IMR-90 (cell line): ENCODE results near the gene RAB15. TPM values are rescaled to one million over a fixed set of nuclear protein-coding genes. Genes with fewer than 3 reads are reported as not detected.

ENCODE experiments used
- ATAC-seq: fragments of 200-7000 bp; cut with Tn5 transposase; 2 replicates; pipeline ENCODE4 v1.9.1; 2020; ENCODE audit warnings: low read depth, mild to moderate bottlenecking, moderate library complexity
- BruUV-seq: library from RNA; stranded (reverse); fragments of 400-500 nt; replicated peaks from 2 replicates; lab custom pipeline; 2021; lab: Mats Ljungman, UMichigan
- CTCF ChIA-PET: fragments of 300-600 bp; formaldehyde crosslinking; extraction: SDS; loops from one replicate; lab custom pipeline; 2021; ENCODE audit warnings: antibody characterized with exemption; lab: Yijun Ruan, JAX
- POLR2A ChIA-PET: fragments of 300-600 bp; sonication (Branson Sonifier 250); formaldehyde crosslinking; loops from one replicate; lab custom pipeline; 2022; ENCODE audit warnings: antibody characterized with exemption; ENCODE audit not compliant: unreplicated experiment; lab: Charles Lee
- DNase-seq: peaks from one replicate; pipeline ENCODE4 v3.0.0; 2013
- H2AFZ ChIP-seq: replicated peaks from 2 replicates; pipeline ENCODE3; 2013; ENCODE audit warnings: low read length, mild to moderate bottlenecking; ENCODE audit not compliant: poor library complexity
- H2AK5ac ChIP-seq: 2 replicates; pipeline ENCODE4 v1.6.1; 2013; ENCODE audit warnings: low read depth, low read length, inconsistent platforms
- H2AK9ac ChIP-seq: replicated peaks from 2 replicates; pipeline ENCODE3; 2013; ENCODE audit warnings: mild to moderate bottlenecking, low read depth, low read length, moderate library complexity; ENCODE audit not compliant: poor library complexity
- H2BK120ac ChIP-seq: 2 replicates; pipeline ENCODE4 v1.6.1; 2013; ENCODE audit warnings: low read depth, low read length, inconsistent platforms
- H2BK15ac ChIP-seq: 3 replicates; pipeline ENCODE4 v1.6.1; 2013; ENCODE audit warnings: low read depth, low read length, inconsistent platforms
- H2BK20ac ChIP-seq: 2 replicates; pipeline ENCODE4 v1.6.1; 2013; ENCODE audit warnings: low read depth, mild to moderate bottlenecking, inconsistent platforms, low read length, moderate library complexity
- H2BK5ac ChIP-seq: 2 replicates; pipeline ENCODE4 v1.6.1; 2013; ENCODE audit warnings: mild to moderate bottlenecking, low read depth, low read length, inconsistent platforms; ENCODE audit not compliant: poor library complexity, severe bottlenecking
- H3K14ac ChIP-seq: replicated peaks from 2 replicates; pipeline ENCODE4 v1.6.1; 2013; ENCODE audit warnings: low read depth, low read length, inconsistent platforms
- H3K18ac ChIP-seq: 2 replicates; pipeline ENCODE4 v1.6.1; 2013; ENCODE audit warnings: low read depth, low read length, control low read depth
- H3K23ac ChIP-seq: 2 replicates; pipeline ENCODE4 v1.6.1; 2013; ENCODE audit warnings: low read depth, low read length, inconsistent platforms
- H3K27ac ChIP-seq: 2 replicates; pipeline ENCODE4 v1.5.1; 2013; ENCODE audit warnings: mild to moderate bottlenecking, control low read depth, low read length; ENCODE audit not compliant: insufficient read depth
- H3K27me3 ChIP-seq: 2 replicates; pipeline ENCODE4 v1.6.1; 2013; ENCODE audit warnings: low read length; ENCODE audit not compliant: control insufficient read depth, insufficient read depth
- H3K36me3 ChIP-seq: 2 replicates; pipeline ENCODE4 v1.6.1; 2013; ENCODE audit warnings: low read length, mixed read lengths; ENCODE audit not compliant: control insufficient read depth, insufficient read depth
- H3K4ac ChIP-seq: 2 replicates; pipeline ENCODE4 v1.6.1; 2013; ENCODE audit warnings: low read depth, low read length, inconsistent platforms
- H3K4me1 ChIP-seq: 2 replicates; pipeline ENCODE4 v1.6.1; 2013; ENCODE audit warnings: low read length, mixed read lengths; ENCODE audit not compliant: control insufficient read depth, insufficient read depth
- H3K4me2 ChIP-seq: 2 replicates; pipeline ENCODE4 v1.6.1; 2013; ENCODE audit warnings: low read depth, mild to moderate bottlenecking, control low read depth, low read length, moderate library complexity
- H3K4me3 ChIP-seq: 2 replicates; pipeline ENCODE4 v1.5.1; 2013; ENCODE audit warnings: low read depth, mild to moderate bottlenecking, control low read depth, low read length, moderate library complexity; ENCODE audit not compliant: insufficient read depth
- H3K56ac ChIP-seq: 2 replicates; pipeline ENCODE4 v1.6.1; 2013; ENCODE audit warnings: low read length, inconsistent platforms; ENCODE audit not compliant: insufficient read depth; ENCODE audit errors: extremely low read depth
- H3K79me1 ChIP-seq, 2 experiments: 2 replicates each; pipeline ENCODE4 v1.6.1; 2013; ENCODE audit warnings: low read length in 2 of 2, inconsistent platforms in 1 of 2, low read depth in 1 of 2
- H3K9ac ChIP-seq: 2 replicates; pipeline ENCODE4 v1.6.1; 2013; ENCODE audit warnings: low read depth, low read length, control low read depth
- H3K9me1 ChIP-seq: 2 replicates; pipeline ENCODE4 v1.6.1; 2013; ENCODE audit warnings: low read length, inconsistent platforms; ENCODE audit not compliant: insufficient read depth
- H3K9me3 ChIP-seq: 2 replicates; pipeline ENCODE4 v1.6.1; 2013; ENCODE audit warnings: low read length; ENCODE audit not compliant: control insufficient read depth, insufficient read depth
- H4K20me1 ChIP-seq: 2 replicates; pipeline ENCODE4 v1.6.1; 2013; ENCODE audit warnings: low read length, inconsistent platforms; ENCODE audit not compliant: insufficient read depth
- H4K5ac ChIP-seq: 2 replicates; pipeline ENCODE4 v1.6.1; 2013; ENCODE audit warnings: mild to moderate bottlenecking, low read depth, low read length, control low read depth
- H4K8ac ChIP-seq, 2 experiments: 2 replicates each; pipeline ENCODE4 v1.6.1; 2013; ENCODE audit warnings: low read depth in 2 of 2, low read length in 2 of 2, control low read depth in 1 of 2, inconsistent platforms in 1 of 2
- H4K91ac ChIP-seq: 2 replicates; pipeline ENCODE4 v1.6.1; 2013; ENCODE audit warnings: low read depth, low read length, inconsistent platforms; ENCODE audit not compliant: insufficient read depth
- CHD1 ChIP-seq: IDR thresholded peaks from 2 replicates; pipeline ENCODE4 v1.6.1; 2012; ENCODE audit warnings: low read depth, low read length, improper control_type of control experiment
- FOS ChIP-seq: fragments of 150-350 bp; IDR thresholded peaks from 2 replicates; pipeline ENCODE4 v1.6.1; 2016; ENCODE audit warnings: low read depth, low read length
- MAZ ChIP-seq: IDR thresholded peaks from 2 replicates; pipeline ENCODE4 v1.6.1; 2012; ENCODE audit warnings: low read depth, mild to moderate bottlenecking, low read length, improper control_type of control experiment, moderate library complexity, borderline replicate concordance
- POLR2A ChIP-seq: IDR thresholded peaks from 2 replicates; pipeline ENCODE4 v1.6.1; 2012; ENCODE audit warnings: mild to moderate bottlenecking, low read depth, low read length
- RCOR1 ChIP-seq: IDR thresholded peaks from 2 replicates; pipeline ENCODE4 v1.6.1; 2012; ENCODE audit warnings: mild to moderate bottlenecking, low read length, improper control_type of control experiment; ENCODE audit not compliant: insufficient replicate concordance
- SMC3 ChIP-seq: fragments of 150-350 bp; IDR thresholded peaks from 2 replicates; pipeline ENCODE4 v1.6.1; 2016; ENCODE audit warnings: low read depth, mild to moderate bottlenecking, antibody characterized with exemption, low read length, moderate library complexity
- WGBS, 2 experiments: methylation state at CpG; one replicate each; pipeline versions ENCODE4 v1.1.5 to v1.1.7; 2013; ENCODE audit warnings: missing lambda C conversion rate in 2 of 2; ENCODE audit not compliant: insufficient read length in 1 of 2; ENCODE audit errors: extremely low coverage in 2 of 2; 5-methylcytosine and 5-hydroxymethylcytosine counted together
- dilution Hi-C: fragments of 300-500 bp; cut with HindIII; formaldehyde crosslinking; loops from one replicate; pipeline ENCODE4 v1.14.3; 2018; ENCODE audit warnings: low sequenced_read_pairs; ENCODE audit not compliant: unreplicated experiment
- in situ Hi-C: fragments of 300-500 bp; cut with MboI; formaldehyde crosslinking; loops from 3 replicates; pipeline ENCODE4 v1.14.3; 2019; ENCODE audit warnings: low sequenced_read_pairs, inconsistent platforms, mixed read lengths
- intact Hi-C: fragments of 100-400 bp; cut with micrococcal nuclease; formaldehyde crosslinking; loops from 2 replicates; pipeline ENCODE4 v1.10.0; 2022
- polyA plus RNA-seq, 3 experiments: library from polyadenylated mRNA; depleted of rRNA; stranded (reverse); fragments of >200 nt; gene quantifications; 2 replicates each; pipeline ENCODE4 v1.2.3, GENCODE V29; 2012; ENCODE audit warnings: low replicate concordance in 1 of 3
- total RNA-seq: library from RNA; depleted of rRNA; stranded (reverse); fragments of >200 nt; gene quantifications from 2 replicates; pipeline ENCODE4 v1.2.3, GENCODE V29; 2012
- TF ChIP-seq, protein P1 (sequence below): fragments of 150-350 bp; IDR thresholded peaks from 2 replicates; pipeline ENCODE4 v1.6.1; 2017; ENCODE audit warnings: mild to moderate bottlenecking, antibody characterized with exemption, low read length, low read depth

Gene RAB15
- total and polyA plus RNA-seq, 2 of the 4 experiments (the other 2 are of a cell fraction), result 3.4 to 7.8 TPM

DNA sequence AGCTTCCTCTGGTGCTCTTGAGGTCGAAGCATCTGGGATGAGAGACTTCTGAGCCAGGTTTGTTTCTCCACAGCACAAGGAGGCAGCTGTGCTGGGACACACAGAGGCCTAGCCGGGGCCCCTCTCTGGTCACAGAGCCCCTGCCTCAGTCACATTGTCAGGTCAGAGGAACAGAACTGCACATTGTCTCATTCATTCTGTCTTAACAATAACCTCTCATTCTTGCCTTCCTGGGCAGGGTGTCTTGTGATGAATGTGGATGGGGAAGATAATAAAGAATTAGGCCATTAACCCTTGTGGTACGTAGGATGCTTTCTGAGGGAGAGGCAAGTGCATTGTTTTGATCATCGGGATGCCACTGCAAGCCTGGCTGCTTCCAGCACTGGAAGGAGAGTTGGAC, 44.3 kb upstream of the RAB15 start:
- H2BK120ac ChIP-seq, result no peak overlapping the region
- H3K36me3 ChIP-seq, result peaks cover 14% of the 10 kb centered on the region
- ChIA-PET POLR2A (no interaction called here), CTCF (interaction anchor here (1.0 to 1.2 kb wide), 2 partner anchors 29 to 32 kb away, joined by 3 read pairs; no protein-coding TSS in a partner anchor)
- no peak overlapping the region for H2AK9ac ChIP-seq
- no TSS peak for BruUV-seq
- no peak overlapping the region for H4K91ac ChIP-seq
- no peak overlapping the region for H3K9ac ChIP-seq
- H3K4me3 ChIP-seq, result no peak overlapping the region
- H2AK5ac ChIP-seq, result no peak overlapping the region
- no peaks in the 10 kb centered on the region for H3K4me1 ChIP-seq
- no peak overlapping the region for H3K56ac ChIP-seq
- ATAC-seq (no peak), DNase-seq (no peak)
- H2BK5ac ChIP-seq, result no peak overlapping the region
- H3K9me1 ChIP-seq, result no peaks in the 10 kb centered on the region
- no peak overlapping the region for H4K8ac ChIP-seq
- in situ Hi-C loops (no loop called here), dilution Hi-C loops (no loop called here), intact Hi-C loops (no loop called here)
- no peak overlapping the region for H3K4ac ChIP-seq
- H3K79me1 ChIP-seq, result no peaks in the 10 kb centered on the region
- H3K27me3 ChIP-seq, result no peaks in the 10 kb centered on the region
- no peaks in the 10 kb centered on the region for H3K9me3 ChIP-seq
- no peak overlapping the region for H4K5ac ChIP-seq
- WGBS, 2 experiments, result 100% methylated on average over 2 of the region's 4 CpGs; no CpG with 5 or more reads in 1 of the 2 experiments
- H2BK15ac ChIP-seq, result no peak overlapping the region
- no peak overlapping the region for H3K18ac ChIP-seq
- no peak overlapping the region for H3K23ac ChIP-seq
- no peak overlapping the region for H2BK20ac ChIP-seq
- H2AFZ ChIP-seq, result no peak overlapping the region
- TF ChIP-seq RCOR1 (no peak), SMC3 (no peak), POLR2A (no peak), CHD1 (no peak), FOS (no peak), MAZ (no peak)
- TF ChIP-seq, protein P1, sequence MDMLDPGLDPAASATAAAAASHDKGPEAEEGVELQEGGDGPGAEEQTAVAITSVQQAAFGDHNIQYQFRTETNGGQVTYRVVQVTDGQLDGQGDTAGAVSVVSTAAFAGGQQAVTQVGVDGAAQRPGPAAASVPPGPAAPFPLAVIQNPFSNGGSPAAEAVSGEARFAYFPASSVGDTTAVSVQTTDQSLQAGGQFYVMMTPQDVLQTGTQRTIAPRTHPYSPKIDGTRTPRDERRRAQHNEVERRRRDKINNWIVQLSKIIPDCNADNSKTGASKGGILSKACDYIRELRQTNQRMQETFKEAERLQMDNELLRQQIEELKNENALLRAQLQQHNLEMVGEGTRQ, result no peak
- no peak overlapping the region for H3K27ac ChIP-seq
- no peaks in the 10 kb centered on the region for H4K20me1 ChIP-seq
- no peak overlapping the region for H3K14ac ChIP-seq
- H3K4me2 ChIP-seq, result no peak overlapping the region
